ENCODE data around the gene CHCT1. TPM values are rescaled to one million over a fixed set of nuclear protein-coding genes. Genes with fewer than 3 reads are reported as not detected.

The CHCT1 gene
- polyA plus RNA-seq, 1 of the 3 experiments (the other 2 are of a cell fraction): not detected

DNA sequence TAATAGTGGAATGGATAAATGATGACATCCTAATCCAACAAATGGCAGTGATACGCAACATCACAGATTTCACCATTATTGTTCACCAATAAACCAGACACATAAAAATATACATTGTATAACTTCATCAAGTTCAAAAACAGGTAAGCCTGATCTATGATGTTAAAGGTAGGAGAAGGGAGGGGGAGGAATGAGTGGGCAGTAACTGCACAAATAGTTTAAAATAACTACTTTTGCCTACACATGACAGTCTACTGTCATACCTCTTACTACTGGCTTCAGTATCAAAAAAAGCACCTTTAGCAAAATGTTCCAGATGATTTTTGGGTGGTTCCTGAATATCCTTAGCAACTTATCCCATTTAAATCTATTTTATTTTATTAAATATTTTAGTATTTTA, 28.8 kb downstream of the CHCT1 start:
- TF ChIP-seq, protein P1, sequence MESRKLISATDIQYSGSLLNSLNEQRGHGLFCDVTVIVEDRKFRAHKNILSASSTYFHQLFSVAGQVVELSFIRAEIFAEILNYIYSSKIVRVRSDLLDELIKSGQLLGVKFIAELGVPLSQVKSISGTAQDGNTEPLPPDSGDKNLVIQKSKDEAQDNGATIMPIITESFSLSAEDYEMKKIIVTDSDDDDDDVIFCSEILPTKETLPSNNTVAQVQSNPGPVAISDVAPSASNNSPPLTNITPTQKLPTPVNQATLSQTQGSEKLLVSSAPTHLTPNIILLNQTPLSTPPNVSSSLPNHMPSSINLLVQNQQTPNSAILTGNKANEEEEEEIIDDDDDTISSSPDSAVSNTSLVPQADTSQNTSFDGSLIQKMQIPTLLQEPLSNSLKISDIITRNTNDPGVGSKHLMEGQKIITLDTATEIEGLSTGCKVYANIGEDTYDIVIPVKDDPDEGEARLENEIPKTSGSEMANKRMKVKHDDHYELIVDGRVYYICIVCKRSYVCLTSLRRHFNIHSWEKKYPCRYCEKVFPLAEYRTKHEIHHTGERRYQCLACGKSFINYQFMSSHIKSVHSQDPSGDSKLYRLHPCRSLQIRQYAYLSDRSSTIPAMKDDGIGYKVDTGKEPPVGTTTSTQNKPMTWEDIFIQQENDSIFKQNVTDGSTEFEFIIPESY (IDR thresholded peaks at IDR 0.05; ENCODE audit: borderline replicate concordance, low read depth): no peak
- TF ChIP-seq SMC3 (IDR thresholded peaks at IDR 0.05; ENCODE audit: low read depth, low read length) (no peak), RFX5 (IDR thresholded peaks at IDR 0.05; ENCODE audit: low read length) (no peak), EP300 (IDR thresholded peaks at IDR 0.05; ENCODE audit: borderline replicate concordance in 1 of 2, low read depth in 1 of 2, low read length in 1 of 2) (no peak)
- TF ChIP-seq, protein P2, sequence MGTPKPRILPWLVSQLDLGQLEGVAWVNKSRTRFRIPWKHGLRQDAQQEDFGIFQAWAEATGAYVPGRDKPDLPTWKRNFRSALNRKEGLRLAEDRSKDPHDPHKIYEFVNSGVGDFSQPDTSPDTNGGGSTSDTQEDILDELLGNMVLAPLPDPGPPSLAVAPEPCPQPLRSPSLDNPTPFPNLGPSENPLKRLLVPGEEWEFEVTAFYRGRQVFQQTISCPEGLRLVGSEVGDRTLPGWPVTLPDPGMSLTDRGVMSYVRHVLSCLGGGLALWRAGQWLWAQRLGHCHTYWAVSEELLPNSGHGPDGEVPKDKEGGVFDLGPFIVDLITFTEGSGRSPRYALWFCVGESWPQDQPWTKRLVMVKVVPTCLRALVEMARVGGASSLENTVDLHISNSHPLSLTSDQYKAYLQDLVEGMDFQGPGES (IDR thresholded peaks at IDR 0.05; ENCODE audit: low read depth, low read length): no peak
- Histone ChIP-seq H3K79me2 (ENCODE audit: insufficient read depth) (no peaks in the 10 kb centered on the region), H3K9me2 (no peaks in the 10 kb centered on the region), H3K9ac (no peak overlapping the region), H2AFZ (ENCODE audit: low read depth) (no peak overlapping the region), H4K20me1 (ENCODE audit: insufficient read depth) (no peaks in the 10 kb centered on the region), H3F3A (replicated peaks; ENCODE audit: insufficient read depth) (peaks cover 16% of the 10 kb centered on the region), H3K36me3 (replicated peaks in 1 of 2; ENCODE audit: control insufficient read depth in 1 of 2, insufficient read depth in 2 of 2, low read length in 1 of 2) (peaks cover 59 to 94% of the 10 kb centered on the region in 2 experiments), H3K9me3 (no peaks in the 10 kb centered on the region), H3K27me3 (ENCODE audit: insufficient read depth) (no peaks in the 10 kb centered on the region), H3K27ac (ENCODE audit: low read depth in 2 of 2, low read length in 1 of 2) (no peak overlapping the region), H3K4me2 (no peak overlapping the region), H3K4me1 (ENCODE audit: control insufficient read depth in 1 of 2, insufficient read depth in 2 of 2, low read depth in 1 of 2, low read length in 1 of 2) (no peaks in the 10 kb centered on the region), H3K4me3 (ENCODE audit: low read depth in 2 of 2, low read length in 1 of 2) (no peak overlapping the region)
- DNase-seq: no peak
- POLR2A ChIA-PET: no interaction called here
- CTCF ChIA-PET: no interaction called here
- 97% methylated on average over 1 of the region's 1 CpG for WGBS (ENCODE audit: low lambda C conversion rate)

DNA sequence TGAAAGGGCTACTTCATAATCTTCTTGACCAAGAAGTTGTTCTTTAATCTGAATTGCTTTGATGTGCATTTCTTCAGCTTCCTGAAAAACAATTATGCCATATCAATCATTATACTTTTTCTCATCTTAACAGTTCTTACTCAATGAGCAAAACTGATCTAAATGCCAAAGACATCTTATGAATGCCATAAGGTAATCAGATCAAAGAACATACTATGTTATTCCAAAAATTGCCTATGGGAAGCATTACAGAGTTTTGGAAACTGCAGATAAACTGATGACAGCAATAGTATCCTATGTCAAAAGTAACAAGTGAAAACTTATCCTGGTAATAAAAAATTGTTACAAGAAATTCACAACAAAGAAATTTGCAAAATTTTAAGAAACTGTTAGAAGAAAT, 29.7 kb downstream of the CHCT1 start:
- Histone ChIP-seq H2AFZ (ENCODE audit: low read depth) (no peak overlapping the region), H3K36me3 (replicated peaks in 1 of 2; ENCODE audit: control insufficient read depth in 1 of 2, insufficient read depth in 2 of 2, low read length in 1 of 2) (peaks cover 54 to 93% of the 10 kb centered on the region in 2 experiments), H3K4me2 (no peak overlapping the region), H3K9me2 (no peaks in the 10 kb centered on the region), H3K4me3 (ENCODE audit: low read depth in 2 of 2, low read length in 1 of 2) (no peak overlapping the region), H3K27me3 (ENCODE audit: insufficient read depth) (no peaks in the 10 kb centered on the region), H3K9me3 (no peaks in the 10 kb centered on the region), H3F3A (replicated peaks; ENCODE audit: insufficient read depth) (peaks cover 18% of the 10 kb centered on the region), H3K27ac (ENCODE audit: low read depth in 2 of 2, low read length in 1 of 2) (no peak overlapping the region), H3K9ac (no peak overlapping the region), H3K79me2 (ENCODE audit: insufficient read depth) (no peaks in the 10 kb centered on the region), H3K4me1 (ENCODE audit: control insufficient read depth in 1 of 2, insufficient read depth in 2 of 2, low read depth in 1 of 2, low read length in 1 of 2) (no peaks in the 10 kb centered on the region), H4K20me1 (ENCODE audit: insufficient read depth) (no peaks in the 10 kb centered on the region)
- no peak for DNase-seq
- CTCF ChIA-PET: no interaction called here
- POLR2A ChIA-PET: no interaction called here
- no peak for TF ChIP-seq TAF1 (IDR thresholded peaks at IDR 0.05; ENCODE audit: borderline replicate concordance, low read depth, low read length)
- TF ChIP-seq JUND (IDR thresholded peaks at IDR 0.05): no peak
- no peak for TF ChIP-seq FOXJ3 (CRISPR knock-in tag; IDR thresholded peaks at IDR 0.05)
- TF ChIP-seq NRF1 (IDR thresholded peaks at IDR 0.05; ENCODE audit: low read depth, low read length): no peak
- TF ChIP-seq YY1 (IDR thresholded peaks at IDR 0.05; ENCODE audit: low read depth): no peak
- TF ChIP-seq, protein P3, sequence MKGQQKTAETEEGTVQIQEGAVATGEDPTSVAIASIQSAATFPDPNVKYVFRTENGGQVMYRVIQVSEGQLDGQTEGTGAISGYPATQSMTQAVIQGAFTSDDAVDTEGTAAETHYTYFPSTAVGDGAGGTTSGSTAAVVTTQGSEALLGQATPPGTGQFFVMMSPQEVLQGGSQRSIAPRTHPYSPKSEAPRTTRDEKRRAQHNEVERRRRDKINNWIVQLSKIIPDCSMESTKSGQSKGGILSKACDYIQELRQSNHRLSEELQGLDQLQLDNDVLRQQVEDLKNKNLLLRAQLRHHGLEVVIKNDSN (IDR thresholded peaks at IDR 0.05; ENCODE audit: borderline replicate concordance, low read depth): no peak
- no peak for TF ChIP-seq RCOR1 (IDR thresholded peaks at IDR 0.05; ENCODE audit: low read length)
- TF ChIP-seq TEAD4 (IDR thresholded peaks at IDR 0.05; ENCODE audit: borderline replicate concordance, insufficient read depth): no peak
- TF ChIP-seq, protein P4, sequence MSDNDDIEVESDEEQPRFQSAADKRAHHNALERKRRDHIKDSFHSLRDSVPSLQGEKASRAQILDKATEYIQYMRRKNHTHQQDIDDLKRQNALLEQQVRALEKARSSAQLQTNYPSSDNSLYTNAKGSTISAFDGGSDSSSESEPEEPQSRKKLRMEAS (IDR thresholded peaks at IDR 0.05; ENCODE audit: low read depth): no peak
- no peak for TF ChIP-seq RXRA (IDR thresholded peaks at IDR 0.05; ENCODE audit: borderline replicate concordance, low read depth)
- no peak for TF ChIP-seq SIN3A (IDR thresholded peaks at IDR 0.05; ENCODE audit: borderline replicate concordance, low read depth, low read length)
